OCI-LY1 (cell line): ENCODE results near the gene PTPN14.

Experiments
- H2AFZ ChIP-seq: fragments of 200-600 bp; sonication (generic), shearing (Covaris generic); 2 replicates; pipeline ENCODE4 v1.6.0; 2014; ENCODE audit warnings: antibody characterized with exemption, mild to moderate bottlenecking, low read length
- H3F3A ChIP-seq: fragments of 200-600 bp; sonication (generic), shearing (Covaris generic); 2 replicates; pipeline ENCODE4 v1.6.0; 2014; ENCODE audit warnings: mild to moderate bottlenecking, antibody characterized with exemption, low read length, moderate library complexity; ENCODE audit not compliant: insufficient read depth
- H3K27ac ChIP-seq: fragments of 200-600 bp; sonication (generic); 2 replicates; pipeline ENCODE4 v1.5.1; 2014; ENCODE audit warnings: low read length, mixed run types, mild to moderate bottlenecking, low read depth; ENCODE audit not compliant: poor library complexity, severe bottlenecking
- H3K27me3 ChIP-seq: fragments of 200-600 bp; sonication (generic); 2 replicates; pipeline ENCODE4 v1.6.0; 2014; ENCODE audit warnings: antibody characterized with exemption, mild to moderate bottlenecking, low read length, moderate library complexity; ENCODE audit not compliant: insufficient read depth
- H3K36me3 ChIP-seq: fragments of 200-600 bp; sonication (generic); 2 replicates; pipeline ENCODE4 v1.6.1; 2014; ENCODE audit warnings: mild to moderate bottlenecking, antibody characterized with exemption, low read length, moderate library complexity, mixed read lengths; ENCODE audit not compliant: insufficient read depth
- H3K4me1 ChIP-seq: fragments of 200-600 bp; sonication (generic); 2 replicates; pipeline ENCODE4 v1.5.1; 2014; ENCODE audit warnings: mild to moderate bottlenecking, low read length, moderate library complexity; ENCODE audit not compliant: insufficient read depth, severe bottlenecking
- H3K4me2 ChIP-seq: fragments of 200-600 bp; sonication (generic), shearing (Covaris generic); 2 replicates; pipeline ENCODE4 v1.6.1; 2014; ENCODE audit warnings: low read length
- H3K4me3 ChIP-seq: fragments of 200-600 bp; sonication (generic); 2 replicates; pipeline ENCODE4 v1.5.1; 2014; ENCODE audit warnings: low read length, low read depth, mild to moderate bottlenecking, mixed read lengths; ENCODE audit not compliant: poor library complexity, severe bottlenecking
- H3K79me2 ChIP-seq: fragments of 200-600 bp; shearing (Covaris generic); 2 replicates; pipeline ENCODE4 v1.6.1; 2016; ENCODE audit warnings: mixed run types, low read length, mixed read lengths; ENCODE audit not compliant: insufficient read depth
- H3K9ac ChIP-seq: fragments of 200-600 bp; sonication (generic), shearing (Covaris generic); 2 replicates; pipeline ENCODE4 v1.6.1; 2014; ENCODE audit warnings: mild to moderate bottlenecking, low read length, mixed read lengths
- H3K9me2 ChIP-seq: fragments of 200-600 bp; sonication (generic), shearing (Covaris generic); 2 replicates; pipeline ENCODE4 v1.6.1; 2014; ENCODE audit warnings: low read depth, mild to moderate bottlenecking, low read length, mixed read lengths
- H3K9me3 ChIP-seq: fragments of 200-600 bp; shearing (Covaris generic); 2 replicates; pipeline ENCODE4 v1.6.1; 2014; ENCODE audit warnings: low read length, mixed read lengths
- H4K20me1 ChIP-seq: fragments of 200-600 bp; sonication (generic), shearing (Covaris generic); 2 replicates; pipeline ENCODE4 v1.6.0; 2016; ENCODE audit warnings: mild to moderate bottlenecking, low read length; ENCODE audit not compliant: insufficient read depth
- EZH2 ChIP-seq: fragments of 200-600 bp; sonication (generic), shearing (Covaris generic); IDR thresholded peaks from 2 replicates; pipeline ENCODE4 v1.8.0; 2017; ENCODE audit warnings: borderline replicate concordance, mixed run types, mild to moderate bottlenecking, antibody characterized with exemption, low read length, moderate library complexity, mixed read lengths
- TF ChIP-seq, protein P1 (sequence below): fragments of 200-600 bp; sonication (generic), shearing (Covaris generic); IDR thresholded peaks from 2 replicates; pipeline ENCODE4 v1.5.1; 2017; ENCODE audit warnings: mild to moderate bottlenecking, antibody characterized with exemption, low read length, moderate library complexity, mixed read lengths

The PTPN14 gene

DNA sequence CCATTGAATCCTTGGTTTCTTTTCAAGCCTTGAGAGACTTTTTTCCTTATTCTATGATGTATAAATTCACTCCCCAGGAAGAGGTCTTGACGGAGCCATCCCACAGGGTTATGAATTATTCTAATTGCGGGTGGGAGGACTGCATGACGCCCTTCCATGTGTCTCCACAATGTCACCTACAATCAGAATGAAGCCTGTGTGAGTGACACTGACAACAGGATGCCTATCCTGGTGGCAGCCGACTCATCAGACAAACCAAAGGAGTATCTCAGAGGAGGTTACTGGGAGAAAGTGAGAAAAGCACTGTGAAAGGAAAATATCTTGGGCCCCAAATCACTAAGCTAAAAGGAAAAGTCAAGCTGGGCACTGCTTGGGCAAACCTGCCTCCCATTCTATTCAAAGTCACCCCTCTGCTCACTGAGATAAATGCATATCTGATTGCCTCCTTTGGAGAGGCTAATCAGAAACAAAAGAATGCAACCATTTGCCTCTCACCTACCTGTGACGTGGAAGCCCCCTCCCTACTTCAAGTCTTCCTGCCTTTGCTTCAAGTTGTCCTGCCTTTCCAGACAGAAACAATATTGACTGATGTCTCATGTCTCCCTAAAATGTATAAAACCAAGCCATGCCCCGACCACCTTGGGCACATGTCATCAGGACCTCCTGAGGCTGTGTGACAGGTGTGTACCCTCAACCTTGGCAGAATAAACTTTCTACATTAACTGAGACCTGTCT lies 172.0 kb downstream of the PTPN14 start:
- Histone ChIP-seq H3K27me3 (no peaks in the 10 kb centered on the region; the same call in 1 of the 2 replicates), H3K9me3 (no peaks in the 10 kb centered on the region), H3K4me2 (no peak overlapping the region), H3K9ac (no peak overlapping the region), H3K4me1 (no peaks in the 10 kb centered on the region), H2AFZ (no peak overlapping the region), H3F3A (no peaks in the 10 kb centered on the region), H3K27ac (no peak overlapping the region), H3K36me3 (no peaks in the 10 kb centered on the region), H3K4me3 (no peak overlapping the region), H4K20me1 (no peaks in the 10 kb centered on the region), H3K9me2 (no peaks in the 10 kb centered on the region), H3K79me2 (no peaks in the 10 kb centered on the region)
- TF ChIP-seq, protein P1, sequence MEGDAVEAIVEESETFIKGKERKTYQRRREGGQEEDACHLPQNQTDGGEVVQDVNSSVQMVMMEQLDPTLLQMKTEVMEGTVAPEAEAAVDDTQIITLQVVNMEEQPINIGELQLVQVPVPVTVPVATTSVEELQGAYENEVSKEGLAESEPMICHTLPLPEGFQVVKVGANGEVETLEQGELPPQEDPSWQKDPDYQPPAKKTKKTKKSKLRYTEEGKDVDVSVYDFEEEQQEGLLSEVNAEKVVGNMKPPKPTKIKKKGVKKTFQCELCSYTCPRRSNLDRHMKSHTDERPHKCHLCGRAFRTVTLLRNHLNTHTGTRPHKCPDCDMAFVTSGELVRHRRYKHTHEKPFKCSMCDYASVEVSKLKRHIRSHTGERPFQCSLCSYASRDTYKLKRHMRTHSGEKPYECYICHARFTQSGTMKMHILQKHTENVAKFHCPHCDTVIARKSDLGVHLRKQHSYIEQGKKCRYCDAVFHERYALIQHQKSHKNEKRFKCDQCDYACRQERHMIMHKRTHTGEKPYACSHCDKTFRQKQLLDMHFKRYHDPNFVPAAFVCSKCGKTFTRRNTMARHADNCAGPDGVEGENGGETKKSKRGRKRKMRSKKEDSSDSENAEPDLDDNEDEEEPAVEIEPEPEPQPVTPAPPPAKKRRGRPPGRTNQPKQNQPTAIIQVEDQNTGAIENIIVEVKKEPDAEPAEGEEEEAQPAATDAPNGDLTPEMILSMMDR: no peak
- no peak for TF ChIP-seq EZH2

DNA sequence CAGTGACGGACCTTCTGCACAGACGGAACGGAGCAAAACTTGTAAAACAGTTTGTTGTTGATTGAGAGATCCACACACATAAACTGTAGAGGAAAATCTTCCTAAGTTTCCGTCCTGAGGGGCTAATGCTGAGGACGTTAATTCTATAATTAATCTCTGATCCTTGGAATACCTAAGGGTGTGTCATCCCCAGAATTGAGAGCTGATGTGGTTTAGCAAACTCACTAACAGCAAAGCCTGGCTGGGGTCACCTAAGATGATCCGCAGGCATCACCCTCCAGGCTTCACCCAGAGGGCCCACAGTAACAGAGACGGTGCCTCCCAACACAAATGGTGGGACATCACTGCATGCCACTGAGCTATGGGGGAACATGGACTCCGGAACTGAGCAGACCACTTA lies 172.9 kb downstream of the PTPN14 start:
- Histone ChIP-seq H3K79me2 (no peaks in the 10 kb centered on the region), H3K4me1 (no peaks in the 10 kb centered on the region), H3K4me3 (no peak overlapping the region), H3K27me3 (no peaks in the 10 kb centered on the region; the same call in none of the 2 replicates), H3F3A (no peaks in the 10 kb centered on the region), H2AFZ (no peak overlapping the region), H3K9me3 (no peaks in the 10 kb centered on the region), H3K27ac (no peak overlapping the region), H3K36me3 (no peaks in the 10 kb centered on the region), H3K4me2 (no peak overlapping the region), H3K9ac (no peak overlapping the region), H4K20me1 (no peaks in the 10 kb centered on the region), H3K9me2 (no peaks in the 10 kb centered on the region)
- TF ChIP-seq, protein P1: no peak

DNA sequence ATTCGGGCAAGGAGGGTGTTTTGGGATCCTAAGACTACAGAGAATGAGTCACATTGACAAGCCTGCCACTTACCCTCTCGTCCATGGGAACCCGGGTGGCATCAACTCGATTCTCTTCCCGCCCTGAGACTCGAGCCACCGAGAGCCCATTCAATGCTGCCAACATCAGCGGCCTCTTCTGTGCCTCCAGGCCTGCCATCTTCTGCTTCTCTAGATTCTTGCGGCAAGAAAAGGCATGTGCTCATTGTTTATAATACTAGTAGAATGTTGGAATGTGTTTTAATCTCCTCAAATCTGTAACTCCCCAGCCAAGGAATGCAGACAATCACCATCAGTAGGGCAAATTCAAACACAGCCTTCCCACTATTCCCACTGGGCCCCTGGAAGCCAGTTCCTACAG lies 173.5 kb downstream of the PTPN14 start:
- no peaks in the 10 kb centered on the region for H3K9me2 ChIP-seq

More for the DNA sequence above, 173.5 kb downstream of the PTPN14 start:
- Histone ChIP-seq H3K27ac (no peak overlapping the region), H3F3A (no peaks in the 10 kb centered on the region), H3K79me2 (no peaks in the 10 kb centered on the region), H3K36me3 (no peaks in the 10 kb centered on the region), H3K4me2 (no peak overlapping the region), H3K4me1 (no peaks in the 10 kb centered on the region), H4K20me1 (no peaks in the 10 kb centered on the region), H3K27me3 (no peaks in the 10 kb centered on the region; the same call in none of the 2 replicates), H3K9me3 (no peaks in the 10 kb centered on the region), H3K4me3 (no peak overlapping the region), H3K9ac (no peak overlapping the region), H2AFZ (no peak overlapping the region)
- no peak for TF ChIP-seq EZH2
- TF ChIP-seq, protein P1: no peak
